C4-2B (cell line): ENCODE results near the gene CIC.

Experiments
- ZFX ChIP-seq: fragments of 450-650 bp; IDR thresholded peaks from 2 replicates; pipeline ENCODE4 v1.6.1; 2017
- TF ChIP-seq, protein P1 (sequence below): fragments of 450-650 bp; conservative IDR thresholded peaks from 2 replicates; pipeline ENCODE4 v1.5.1; 2017; ENCODE audit warnings: mild to moderate bottlenecking

DNA sequence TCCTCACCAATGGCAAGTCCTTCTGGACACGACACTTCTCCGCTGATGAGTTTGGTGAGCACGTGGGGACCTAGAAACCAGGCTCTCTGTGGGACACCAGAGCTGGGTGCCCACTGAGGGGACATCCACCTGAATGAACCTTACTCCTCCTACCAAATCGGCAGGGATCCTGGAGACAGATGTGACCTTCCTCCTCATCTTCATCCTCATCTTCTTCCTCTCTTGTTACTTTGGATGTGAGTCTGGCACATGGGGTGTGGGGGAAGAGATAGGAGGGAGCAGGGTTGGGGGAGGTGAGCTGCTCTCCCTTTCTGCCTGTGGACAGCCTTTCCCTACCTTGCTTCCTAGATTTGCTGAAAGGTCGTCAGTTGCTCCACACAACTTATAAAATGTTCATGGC lies 46.0 kb downstream of the CIC start:
- TF ChIP-seq, protein P1, sequence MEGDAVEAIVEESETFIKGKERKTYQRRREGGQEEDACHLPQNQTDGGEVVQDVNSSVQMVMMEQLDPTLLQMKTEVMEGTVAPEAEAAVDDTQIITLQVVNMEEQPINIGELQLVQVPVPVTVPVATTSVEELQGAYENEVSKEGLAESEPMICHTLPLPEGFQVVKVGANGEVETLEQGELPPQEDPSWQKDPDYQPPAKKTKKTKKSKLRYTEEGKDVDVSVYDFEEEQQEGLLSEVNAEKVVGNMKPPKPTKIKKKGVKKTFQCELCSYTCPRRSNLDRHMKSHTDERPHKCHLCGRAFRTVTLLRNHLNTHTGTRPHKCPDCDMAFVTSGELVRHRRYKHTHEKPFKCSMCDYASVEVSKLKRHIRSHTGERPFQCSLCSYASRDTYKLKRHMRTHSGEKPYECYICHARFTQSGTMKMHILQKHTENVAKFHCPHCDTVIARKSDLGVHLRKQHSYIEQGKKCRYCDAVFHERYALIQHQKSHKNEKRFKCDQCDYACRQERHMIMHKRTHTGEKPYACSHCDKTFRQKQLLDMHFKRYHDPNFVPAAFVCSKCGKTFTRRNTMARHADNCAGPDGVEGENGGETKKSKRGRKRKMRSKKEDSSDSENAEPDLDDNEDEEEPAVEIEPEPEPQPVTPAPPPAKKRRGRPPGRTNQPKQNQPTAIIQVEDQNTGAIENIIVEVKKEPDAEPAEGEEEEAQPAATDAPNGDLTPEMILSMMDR = no peak
- TF ChIP-seq ZFX = no peak
